ELR (cell line): ENCODE data around the gene NOXO1.
"Not testable (repeated sequence)": the region's sequence is repeated elsewhere in the genome, so short reads cannot be mapped to it uniquely, and the experiment has no call there.

Experiments used
- DNase-seq: peaks from one replicate; pipeline ENCODE4 v3.0.0-alpha.2; 2015; ENCODE audit warnings: low read depth

NOXO1 gene

GRCh38 chr16:1981398-1981836, at the start of gene NOXO1:
NOXO1 (minus strand) TSS chr16:1981469; CDS start chr16:1981179, 290 bp downstream.
- DNase-seq, result no peak

- no peak for DNase-seq
Observed at GRCh38 chr16:2030036-2030435, 48.8 kb upstream of the NOXO1 start.

- no peak for DNase-seq
Observed at GRCh38 chr16:2029350-2029749, 48.1 kb upstream of the NOXO1 start.

- no peak for DNase-seq
Observed at GRCh38 chr16:2028620-2029220, 47.5 kb upstream of the NOXO1 start.

GRCh38 chr16:2028146-2028545, 46.9 kb upstream of the NOXO1 start:
- no peak for DNase-seq

- peak; percentile 56 for DNase-seq
Observed at GRCh38 chr16:2027024-2028010, 46.0 kb upstream of the NOXO1 start.

GRCh38 chr16:2026461-2027023, 45.3 kb upstream of the NOXO1 start, which contains the start of gene NHERF2:
NHERF2 (plus strand) TSS chr16:2026902; CDS start chr16:2027006, 104 bp downstream.
- DNase-seq, result peak; percentile 40

GRCh38 chr16:2025878-2026460, 44.7 kb upstream of the NOXO1 start:
- DNase-seq, result no peak

GRCh38 chr16:2025251-2025650, 44.0 kb upstream of the NOXO1 start:
- no peak for DNase-seq

GRCh38 chr16:2024032-2024420, 42.8 kb upstream of the NOXO1 start:
- DNase-seq, result no peak

GRCh38 chr16:2023092-2024031, 42.1 kb upstream of the NOXO1 start:
- DNase-seq, result peak; percentile 81

- DNase-seq, result peak; percentile 64
Observed at GRCh38 chr16:2022723-2023091, 41.4 kb upstream of the NOXO1 start.

- no peak for DNase-seq
Observed at GRCh38 chr16:2019921-2020831, 38.9 kb upstream of the NOXO1 start.

- no peak for DNase-seq
Observed at GRCh38 chr16:2019518-2019920, 38.2 kb upstream of the NOXO1 start, which contains the start of gene NPW. NPW (plus strand) TSS chr16:2019785.

- DNase-seq, result no peak
Observed at GRCh38 chr16:2016407-2016922, 35.2 kb upstream of the NOXO1 start.

GRCh38 chr16:2015947-2016208, 34.6 kb upstream of the NOXO1 start:
- DNase-seq, result no peak

GRCh38 chr16:2015117-2015946, 34.1 kb upstream of the NOXO1 start:
- DNase-seq, result peak; percentile 28

GRCh38 chr16:2013527-2013926, 32.3 kb upstream of the NOXO1 start:
- no peak for DNase-seq

GRCh38 chr16:2011726-2012125, 30.5 kb upstream of the NOXO1 start:
- not testable (repeated sequence) for DNase-seq
